Measurements from ENCODE around the gene PTPRK.

PTPRK gene

GRCh38 chr6:128515550-128516513 lies 4.6 kb downstream of the PTPRK start:
- no peak for DNase-seq

- DNase-seq, result no peak
Observed at GRCh38 chr6:128513878-128514277, 6.5 kb downstream of the PTPRK start.

- DNase-seq, result no peak
Observed at GRCh38 chr6:128512296-128512695, 8.1 kb downstream of the PTPRK start.

GRCh38 chr6:128511506-128511905 lies 8.9 kb downstream of the PTPRK start:
- DNase-seq, result no peak

GRCh38 chr6:128509709-128510108 lies 10.7 kb downstream of the PTPRK start:
- no peak for DNase-seq

GRCh38 chr6:128508588-128509296 lies 11.7 kb downstream of the PTPRK start:
- DNase-seq, result no peak

- no peak for DNase-seq
Observed at GRCh38 chr6:128507337-128508310, 12.8 kb downstream of the PTPRK start.

- no peak for DNase-seq
Observed at GRCh38 chr6:128505603-128506002, 14.8 kb downstream of the PTPRK start.

- DNase-seq, result no peak
Observed at GRCh38 chr6:128504003-128504654, 16.3 kb downstream of the PTPRK start.

GRCh38 chr6:128500749-128501600 lies 19.4 kb downstream of the PTPRK start:
- DNase-seq, result no peak

GRCh38 chr6:128500014-128500413 lies 20.4 kb downstream of the PTPRK start:
- DNase-seq, result no peak

- no peak for DNase-seq
Observed at GRCh38 chr6:128499079-128499731, 21.2 kb downstream of the PTPRK start.

- DNase-seq, result no peak
Observed at GRCh38 chr6:128498234-128498633, 22.2 kb downstream of the PTPRK start.

- no peak for DNase-seq
Observed at GRCh38 chr6:128495536-128496333, 24.7 kb downstream of the PTPRK start.

- DNase-seq, result no peak
Observed at GRCh38 chr6:128494440-128494839, 26.0 kb downstream of the PTPRK start.

- DNase-seq, result no peak
Observed at GRCh38 chr6:128493877-128494276, 26.5 kb downstream of the PTPRK start.

- DNase-seq, result no peak
Observed at GRCh38 chr6:128492386-128492785, 28.0 kb downstream of the PTPRK start.

GRCh38 chr6:128491610-128492206 lies 28.7 kb downstream of the PTPRK start:
- DNase-seq, result no peak

GRCh38 chr6:128491100-128491581 lies 29.3 kb downstream of the PTPRK start:
- no peak for DNase-seq

Data from cortex of kidney (tissue), 1 donor.